GM19372 (cell line): ENCODE results near the gene PGLYRP4.

ENCODE experiments used
- ATAC-seq: cut with Tn5 transposase; IDR thresholded peaks from one replicate; pipeline ENCODE4 v1.9.1; 2021; ENCODE audit warnings: mild to moderate bottlenecking, low read depth, moderate library complexity; ENCODE audit not compliant: unreplicated experiment

Gene PGLYRP4

DNA sequence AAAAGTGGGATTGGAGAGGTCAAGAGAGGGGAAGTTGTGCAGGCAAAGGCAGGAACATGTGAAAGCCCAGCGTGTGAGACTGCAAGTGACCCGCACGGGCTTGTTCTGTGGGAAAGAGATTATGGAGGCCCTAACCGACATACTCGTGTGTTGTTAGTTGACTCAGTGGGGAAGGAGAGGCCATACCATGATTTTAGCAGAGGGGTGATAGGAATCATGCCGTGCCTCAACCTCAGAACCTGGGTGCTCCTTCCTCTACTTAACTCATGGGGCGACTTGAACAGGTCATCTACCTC is 55.2 kb downstream of the PGLYRP4 start:
- ATAC-seq = no peak

DNA sequence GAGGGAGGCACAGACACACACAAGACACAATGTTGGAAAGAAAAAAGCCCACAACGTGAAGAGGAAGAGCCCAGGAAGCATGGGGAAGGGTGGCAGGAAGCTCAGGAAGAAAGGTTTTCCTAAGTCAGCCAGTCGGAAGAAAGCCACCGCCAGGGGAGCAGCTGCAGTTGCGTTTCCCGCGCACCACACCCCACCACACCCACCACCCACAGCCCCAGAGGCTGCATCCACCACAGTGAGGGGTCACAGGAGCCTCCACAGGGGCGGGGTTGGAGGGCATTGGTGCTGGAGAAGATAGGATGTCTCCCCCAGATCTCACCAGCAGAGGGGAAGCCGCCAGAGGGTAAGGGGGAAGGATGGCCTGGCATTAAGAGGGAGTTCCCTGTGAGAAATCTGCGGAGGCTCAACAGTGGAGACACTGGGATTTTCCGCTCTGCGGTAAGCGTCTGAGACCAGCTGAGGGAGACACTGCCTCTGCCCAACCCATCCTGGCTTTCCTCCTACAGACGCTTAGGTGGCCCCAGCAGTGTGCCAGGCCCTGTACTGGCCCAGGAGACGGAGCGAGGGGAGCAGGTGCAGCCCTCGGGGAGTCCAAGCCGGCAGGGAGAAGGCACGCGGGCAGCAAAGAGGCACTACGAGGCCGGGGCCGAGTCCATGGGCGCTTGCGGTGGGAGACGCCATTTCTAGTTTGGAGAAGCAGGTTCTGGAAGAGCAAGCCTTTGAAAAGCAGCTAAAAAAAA is 55.7 kb downstream of the PGLYRP4 start:
- no peak for ATAC-seq

DNA sequence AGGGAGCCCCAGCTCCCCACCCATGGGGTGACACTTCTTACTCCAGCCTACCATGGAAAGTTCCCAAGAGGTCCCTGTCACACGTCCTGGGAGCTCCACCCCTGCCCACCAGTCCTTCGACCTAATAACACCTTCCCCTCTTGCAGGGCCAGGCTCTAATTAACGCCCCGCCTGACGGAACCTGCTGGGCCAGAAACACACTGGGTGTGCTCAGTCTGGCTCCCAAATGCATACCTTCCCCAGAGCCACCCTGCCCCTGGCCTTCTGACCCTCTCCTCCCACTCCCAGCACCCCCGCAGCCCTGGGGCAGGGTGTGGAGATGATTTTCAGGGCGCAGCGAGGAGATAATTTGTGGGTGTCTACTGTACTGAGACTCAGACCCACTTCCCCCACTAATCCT is 56.5 kb downstream of the PGLYRP4 start:
- ATAC-seq = no peak

DNA sequence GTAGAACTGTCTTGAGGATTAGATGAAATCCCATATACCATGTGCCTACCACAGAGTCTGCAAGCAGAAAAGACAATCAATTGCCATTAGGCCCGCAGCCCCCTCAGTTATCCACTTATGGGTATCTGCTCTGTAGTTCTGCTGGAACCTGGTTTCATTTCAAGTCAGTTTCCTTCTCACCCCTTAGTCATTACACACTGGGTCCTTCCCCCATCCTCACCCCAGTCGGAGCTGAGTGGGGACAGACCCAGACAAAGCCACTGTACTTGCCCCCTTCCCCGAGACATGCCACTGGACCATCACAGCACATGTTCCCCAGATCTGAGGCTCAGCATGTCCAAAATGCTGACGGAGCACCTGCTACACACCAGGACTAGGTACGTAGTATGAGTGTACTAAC is 57.1 kb downstream of the PGLYRP4 start:
- ATAC-seq = no peak

DNA sequence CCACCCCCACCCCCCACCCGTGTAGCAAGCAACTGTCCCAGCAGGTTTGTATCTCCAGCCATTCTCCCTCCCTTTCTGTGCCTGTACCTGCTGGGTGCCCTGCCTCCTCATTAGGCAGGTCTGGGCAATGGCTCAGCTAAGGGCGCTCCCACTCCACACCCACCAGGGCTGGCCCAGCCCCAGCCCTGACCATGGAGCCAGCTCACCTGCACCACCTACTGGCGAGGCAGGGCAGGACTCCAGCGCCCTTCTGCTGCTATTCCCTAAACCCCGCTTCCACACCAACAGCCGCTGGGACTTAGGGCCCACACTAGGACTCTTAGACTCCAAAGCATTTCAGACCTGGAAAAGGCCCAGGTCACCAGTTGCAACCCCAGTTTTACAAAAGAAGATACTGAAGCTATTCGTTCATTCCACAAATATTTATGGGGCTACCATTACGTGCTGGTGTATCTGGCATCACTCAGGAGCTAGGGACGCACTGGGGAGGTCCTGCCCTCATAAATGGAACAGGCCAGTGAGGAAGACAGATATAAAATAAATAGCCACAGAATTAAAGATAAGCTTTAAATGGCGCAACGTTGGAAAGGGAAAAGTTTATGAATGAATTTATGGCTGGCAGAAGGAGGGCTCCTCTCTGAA is 59.9 kb downstream of the PGLYRP4 start:
- ATAC-seq = no peak
